Body of pancreas (tissue), 4 donors: ENCODE data around the gene CSF1.

Experiments used
- CTCF ChIP-seq, 7 experiments: fragments of 450-650 bp in 4 of 7; fragments of 200-600 bp in 3 of 7; sonication (generic) in 3 of 7; IDR thresholded peaks; one replicate each; pipeline ENCODE4 v1.5.1; 2016 to 2019; ENCODE audit warnings: antibody characterized with exemption in 7 of 7
- POLR2A ChIP-seq, 3 donors: fragments of 450-650 bp; IDR thresholded peaks; one replicate each; pipeline ENCODE4 v1.6.1; 2016; ENCODE audit warnings: antibody characterized with exemption in 3 of 3, mild to moderate bottlenecking in 2 of 3

- TF ChIP-seq CTCF (IDR thresholded peaks at IDR 0.05) (no peak), POLR2A (IDR thresholded peaks at IDR 0.05) (no peak)
Measured at GRCh38 chr1:109898842-109899241, 11.8 kb upstream of the CSF1 start.
